Activated T-cell treated with anti-CD3 and anti-CD28 coated beads, Interleukin-2, amount 50 U/mL, for 4 hours (primary cell): ENCODE data around the gene LMNTD2. TPM values are rescaled to one million over a fixed set of nuclear protein-coding genes. Genes with fewer than 3 reads are reported as not detected.
"Not testable (repeated sequence)": the region's sequence is repeated elsewhere in the genome, so short reads cannot be mapped to it uniquely, and the experiment has no call there.

Experiments
- ATAC-seq, 2 donors: fragments of 200-7000 bp; cut with Tn5 transposase; one replicate each; pipeline ENCODE4 v1.10.0; 2021
- DNase-seq: peaks from one replicate; pipeline ENCODE4 v3.0.0-alpha.2; 2020
- H3K27me3 Mint-ChIP-seq: one replicate; pipeline ENCODE4 v1.8.0; 2021; ENCODE audit warnings: low read depth, mixed read lengths
- H3K36me3 Mint-ChIP-seq: one replicate; pipeline ENCODE4 v1.8.0; 2022; ENCODE audit warnings: mixed read lengths; ENCODE audit not compliant: insufficient read depth
- H3K4me1 Mint-ChIP-seq: one replicate; pipeline ENCODE4 v1.8.0; 2021; ENCODE audit warnings: low read depth, mixed read lengths
- H3K4me3 Mint-ChIP-seq: one replicate; pipeline ENCODE4 v1.8.0; 2021; ENCODE audit warnings: mild to moderate bottlenecking, moderate library complexity, mixed read lengths
- H3K9me3 Mint-ChIP-seq: one replicate; pipeline ENCODE4 v1.8.0; 2021; ENCODE audit warnings: mixed read lengths
- total RNA-seq, 3 donors: library from RNA; stranded (reverse); gene quantifications; one replicate each; pipeline ENCODE4 v1.2.1, GENCODE V29; 2021

LMNTD2 gene
- total RNA-seq, 3 donors from 2014 or later = 0.71 to 1.3 (median 1.1) TPM

GRCh38 chr11:578276-579035, 17.9 kb upstream of the LMNTD2 start:
- no peaks in the 10 kb centered on the region for H3K9me3 Mint-ChIP-seq
- no peak for ATAC-seq
- H3K27me3 Mint-ChIP-seq = peaks cover 6% of the 10 kb centered on the region
- DNase-seq = no peak
- peak overlapping the region; percentile 92 for H3K4me3 Mint-ChIP-seq
- peaks cover 55% of the 10 kb centered on the region for H3K4me1 Mint-ChIP-seq
- H3K36me3 Mint-ChIP-seq = peaks cover 9% of the 10 kb centered on the region

- Mint-ChIP-seq H3K27me3 (peaks cover 6% of the 10 kb centered on the region), H3K4me1 (peaks cover 55% of the 10 kb centered on the region), H3K9me3 (no peaks in the 10 kb centered on the region), H3K4me3 (peak overlapping the region; percentile 92), H3K36me3 (peaks cover 9% of the 10 kb centered on the region)
- ATAC-seq (no peak), DNase-seq (no peak)
These were observed 17.0 kb upstream of the LMNTD2 start for GRCh38 chr11:577611-577894.

- H3K4me1 Mint-ChIP-seq = peaks cover 55% of the 10 kb centered on the region
- no peaks in the 10 kb centered on the region for H3K9me3 Mint-ChIP-seq
- H3K27me3 Mint-ChIP-seq = peaks cover 6% of the 10 kb centered on the region
- no peak for DNase-seq
- ATAC-seq = no peak
- peak overlapping the region; percentile 92 for H3K4me3 Mint-ChIP-seq
- peaks cover 9% of the 10 kb centered on the region for H3K36me3 Mint-ChIP-seq
These were observed 16.5 kb upstream of the LMNTD2 start for GRCh38 chr11:576811-577610.

GRCh38 chr11:575996-576768, 15.6 kb upstream of the LMNTD2 start, which contains the start of gene PHRF1:
TSS of gene PHRF1 (plus strand) at chr11:576470. CDS start at chr11:581513, 5,043 bp downstream.
- peaks cover 4% of the 10 kb centered on the region for H3K36me3 Mint-ChIP-seq
- H3K4me3 Mint-ChIP-seq = peak within 1 kb of the TSS; percentile 92
- peaks cover 6% of the 10 kb centered on the region for H3K27me3 Mint-ChIP-seq
- no peaks in the 10 kb centered on the region for H3K9me3 Mint-ChIP-seq
- H3K4me1 Mint-ChIP-seq = peaks cover 49% of the 10 kb centered on the region
- ATAC-seq (peak; percentile 88 to 89), DNase-seq (peak; percentile 97)

- ATAC-seq (peak; percentile 51 to 56), DNase-seq (no peak)
- Mint-ChIP-seq H3K36me3 (peaks cover 2% of the 10 kb centered on the region), H3K27me3 (peaks cover 6% of the 10 kb centered on the region), H3K9me3 (no peaks in the 10 kb centered on the region), H3K4me3 (peak overlapping the region; percentile 77), H3K4me1 (peaks cover 44% of the 10 kb centered on the region)
These were observed 14.9 kb upstream of the LMNTD2 start for GRCh38 chr11:575313-575995.

- peaks cover 38% of the 10 kb centered on the region for H3K4me1 Mint-ChIP-seq
- no peak for ATAC-seq
- peak overlapping the region; percentile 77 for H3K4me3 Mint-ChIP-seq
- DNase-seq = no peak
- no peaks in the 10 kb centered on the region for H3K9me3 Mint-ChIP-seq
- H3K36me3 Mint-ChIP-seq = peaks cover 2% of the 10 kb centered on the region
- H3K27me3 Mint-ChIP-seq = peaks cover 6% of the 10 kb centered on the region
These were observed 14.2 kb upstream of the LMNTD2 start for GRCh38 chr11:574632-575312.

- not testable (repeated sequence) for H3K36me3 Mint-ChIP-seq, H3K9me3 Mint-ChIP-seq, DNase-seq, H3K27me3 Mint-ChIP-seq, ATAC-seq
- peak overlapping the region; percentile 26 for H3K4me3 Mint-ChIP-seq
- H3K4me1 Mint-ChIP-seq = peaks cover 33% of the 10 kb centered on the region
These were observed 13.6 kb upstream of the LMNTD2 start for GRCh38 chr11:574031-574570.

- Mint-ChIP-seq H3K9me3 (no peaks in the 10 kb centered on the region), H3K4me3 (no peak overlapping the region), H3K36me3 (peaks cover 2% of the 10 kb centered on the region), H3K4me1 (peaks cover 26% of the 10 kb centered on the region), H3K27me3 (peaks cover 6% of the 10 kb centered on the region)
- no peak for DNase-seq
- no peak for ATAC-seq
These were observed 12.7 kb upstream of the LMNTD2 start for GRCh38 chr11:573146-573759.

GRCh38 chr11:571802-572185, 11.3 kb upstream of the LMNTD2 start:
- DNase-seq (no peak), ATAC-seq (no peak)
- Mint-ChIP-seq H3K4me3 (no peak overlapping the region), H3K4me1 (peaks cover 19% of the 10 kb centered on the region), H3K27me3 (peaks cover 6% of the 10 kb centered on the region), H3K9me3 (no peaks in the 10 kb centered on the region), H3K36me3 (no peaks in the 10 kb centered on the region)

GRCh38 chr11:569158-569885, 8.8 kb upstream of the LMNTD2 start:
- DNase-seq = no peak
- Mint-ChIP-seq H3K36me3 (no peaks in the 10 kb centered on the region), H3K4me1 (peaks cover 10% of the 10 kb centered on the region), H3K9me3 (no peaks in the 10 kb centered on the region), H3K4me3 (peak overlapping the region; percentile 74), H3K27me3 (peaks cover 2% of the 10 kb centered on the region)
- ATAC-seq = no peak

- peak; percentile 96 for ATAC-seq
- H3K4me3 Mint-ChIP-seq = peak overlapping the region; percentile 74
- H3K9me3 Mint-ChIP-seq = no peaks in the 10 kb centered on the region
- H3K36me3 Mint-ChIP-seq = no peaks in the 10 kb centered on the region
- peak; percentile 82 for DNase-seq
- no peaks in the 10 kb centered on the region for H3K27me3 Mint-ChIP-seq
- H3K4me1 Mint-ChIP-seq = peaks cover 6% of the 10 kb centered on the region
These were observed 8.0 kb upstream of the LMNTD2 start for GRCh38 chr11:568306-569157.
